ENCODE data around the gene CXXC1. TPM values are rescaled to one million over a fixed set of nuclear protein-coding genes. Genes with fewer than 3 reads are reported as not detected.

The CXXC1 gene
- polyA plus RNA-seq, 1 donor (not counting 4 experiments of a cell fraction or from before 2014, with no cell fraction given) = 33.6 TPM

- H2AFZ ChIP-seq (ENCODE audit: control insufficient read depth, low read length) = no peak overlapping the region
- H3K9me1 ChIP-seq (ENCODE audit: control insufficient read depth, extremely low read depth, insufficient read depth, low read length) = no peaks in the 10 kb centered on the region
- no peaks in the 10 kb centered on the region for H3K27me3 ChIP-seq (ENCODE audit: control insufficient read depth, extremely low read depth, insufficient read depth, low read length)
- H3K9me3 ChIP-seq (ENCODE audit: control insufficient read depth, low read depth, low read length) = no peaks in the 10 kb centered on the region
- dilution Hi-C loops (cut with MboI; ENCODE audit: extremely low pct_ligation_motif_present, low sequenced_read_pairs) = no loop called here
- H3K4me2 ChIP-seq (ENCODE audit: control insufficient read depth, extremely low read depth, insufficient read depth, low read depth, low read length) = peak overlapping the region; percentile 35
- peak overlapping the region; percentile 42 for H3K9ac ChIP-seq (ENCODE audit: control insufficient read depth, extremely low read depth, insufficient read depth, low read length)
- H3K4me1 ChIP-seq (ENCODE audit: control insufficient read depth, extremely low read depth, insufficient read depth, low read length) = peaks cover 8% of the 10 kb centered on the region
- TF ChIP-seq CTCF (optimal IDR thresholded peaks at IDR 0.05 in 1 of 3, IDR thresholded peaks at IDR 0.05 in 1 of 3, conservative IDR thresholded peaks at IDR 0.05 in 1 of 3; ENCODE audit: extremely low read depth in 1 of 3, insufficient read depth in 2 of 3, low read length in 3 of 3) (peak; percentile 61 to 85 (median 74)), EZH2 (IDR thresholded peaks at IDR 0.05; ENCODE audit: low read length) (no peak)
- peak overlapping the region; percentile 8 for H3K27ac ChIP-seq (ENCODE audit: control insufficient read depth, insufficient read depth, low read length)
- H4K20me1 ChIP-seq (ENCODE audit: control insufficient read depth, extremely low read depth, insufficient read depth, low read length) = no peaks in the 10 kb centered on the region
- H3K79me2 ChIP-seq (ENCODE audit: control insufficient read depth, insufficient read depth, low read length) = no peaks in the 10 kb centered on the region
- H3K36me3 ChIP-seq (ENCODE audit: control insufficient read depth in 2 of 2, extremely low read depth in 1 of 2, insufficient read depth in 2 of 2, low read length in 2 of 2) = peaks cover 29% of the 10 kb centered on the region in 2 experiments
- DNase-seq (ENCODE audit: low read depth, low spot score) (no peak), FAIRE-seq (no peak)
- H3K4me3 ChIP-seq (ENCODE audit: control insufficient read depth in 2 of 3, extremely low read depth in 1 of 3, insufficient read depth in 2 of 3, low read depth in 1 of 3, low read length in 3 of 3) = peak overlapping the region; percentile 6 to 27 (median 19)
Measured at GRCh38 chr18:50268022-50268747, 19.3 kb downstream of the CXXC1 start.

- H3K9me3 ChIP-seq (ENCODE audit: control insufficient read depth, low read depth, low read length) = no peaks in the 10 kb centered on the region
- TF ChIP-seq CTCF (optimal IDR thresholded peaks at IDR 0.05 in 1 of 3, IDR thresholded peaks at IDR 0.05 in 1 of 3, conservative IDR thresholded peaks at IDR 0.05 in 1 of 3; ENCODE audit: extremely low read depth in 1 of 3, insufficient read depth in 2 of 3, low read length in 3 of 3) = no peak
- no peak for TF ChIP-seq EZH2 (IDR thresholded peaks at IDR 0.05; ENCODE audit: low read length)
Measured at GRCh38 chr18:50266248-50266704, 21.2 kb downstream of the CXXC1 start, which contains the start of gene CFAP53. TSS of gene CFAP53 (minus strand) at chr18:50266495. CDS start at chr18:50266404, 91 bp downstream.

More at GRCh38 chr18:50266248-50266704, 21.2 kb downstream of the CXXC1 start, which contains the start of gene CFAP53:
- H2AFZ ChIP-seq (ENCODE audit: control insufficient read depth, low read length) = peak within 1 kb of the TSS; percentile 77
- FAIRE-seq (no peak), DNase-seq (ENCODE audit: low read depth, low spot score) (no peak)
- no peaks in the 10 kb centered on the region for H3K27me3 ChIP-seq (ENCODE audit: control insufficient read depth, extremely low read depth, insufficient read depth, low read length)
- dilution Hi-C loops (cut with MboI; ENCODE audit: extremely low pct_ligation_motif_present, low sequenced_read_pairs) = no loop called here
- H3K9ac ChIP-seq (ENCODE audit: control insufficient read depth, extremely low read depth, insufficient read depth, low read length) = peak within 1 kb of the TSS; percentile 51
- H3K4me3 ChIP-seq (ENCODE audit: control insufficient read depth in 2 of 3, extremely low read depth in 1 of 3, insufficient read depth in 2 of 3, low read depth in 1 of 3, low read length in 3 of 3) = peak within 1 kb of the TSS; percentile 47 to 70 (median 67)
- H3K36me3 ChIP-seq (ENCODE audit: control insufficient read depth in 2 of 2, extremely low read depth in 1 of 2, insufficient read depth in 2 of 2, low read length in 2 of 2) = peaks cover 11 to 12% of the 10 kb centered on the region in 2 experiments
- peaks cover 8% of the 10 kb centered on the region for H3K4me1 ChIP-seq (ENCODE audit: control insufficient read depth, extremely low read depth, insufficient read depth, low read length)
- peak within 1 kb of the TSS; percentile 83 for H3K4me2 ChIP-seq (ENCODE audit: control insufficient read depth, extremely low read depth, insufficient read depth, low read depth, low read length)
- peak within 1 kb of the TSS; percentile 32 for H3K27ac ChIP-seq (ENCODE audit: control insufficient read depth, insufficient read depth, low read length)
- H3K79me2 ChIP-seq (ENCODE audit: control insufficient read depth, insufficient read depth, low read length) = no peaks in the 10 kb centered on the region
- H4K20me1 ChIP-seq (ENCODE audit: control insufficient read depth, extremely low read depth, insufficient read depth, low read length) = no peaks in the 10 kb centered on the region
- H3K9me1 ChIP-seq (ENCODE audit: control insufficient read depth, extremely low read depth, insufficient read depth, low read length) = no peaks in the 10 kb centered on the region

Data from keratinocyte (primary cell).